AG10803 (cell line): ENCODE data around the gene SIX2.
A peak's percentile ranks its signal among the peaks of the same experiment; 100 is the strongest.

Source experiments
- DNase-seq: peaks from one replicate; pipeline ENCODE4 v3.0.0; 2010; ENCODE audit warnings: low read depth
- H3K4me3 ChIP-seq: 2 replicates; pipeline ENCODE4 v1.5.1; 2011; ENCODE audit warnings: mild to moderate bottlenecking, low read length, control low read depth
- CTCF ChIP-seq: conservative IDR thresholded peaks from 2 replicates; pipeline ENCODE4 v1.5.1; 2011; ENCODE audit warnings: mild to moderate bottlenecking, low read length, control low read depth, inconsistent platforms

Gene SIX2

GRCh38 chr2:44955593-44956392 is 53.5 kb downstream of the SIX2 start:
- H3K4me3 ChIP-seq: peak overlapping the region; percentile 26
- DNase-seq: peak; percentile 54
- TF ChIP-seq CTCF: peak; percentile 76
